GM13977 (cell line): Measurements from ENCODE around the gene CD96.
A peak's percentile ranks its signal among the peaks of the same experiment; 100 is the strongest.

Source experiments
- DNase-seq: peaks from one replicate; pipeline ENCODE4 v3.0.0; 2012; ENCODE audit warnings: low spot score
- in situ Hi-C: fragments of 300-500 bp; cut with MboI; formaldehyde crosslinking; loops from one replicate; pipeline ENCODE4 v1.12.0; 2022; ENCODE audit warnings: low sequenced_read_pairs, low pct_unique_long_range_greater_than_20kb, mixed read lengths, inconsistent platforms; ENCODE audit not compliant: unreplicated experiment
- TF ChIP-seq, protein P1 (sequence below): IDR thresholded peaks from 2 replicates; pipeline ENCODE4 v1.5.1; 2012; ENCODE audit warnings: mild to moderate bottlenecking, control low read depth; ENCODE audit not compliant: insufficient read depth; ENCODE audit errors: extremely low read depth, missing control alignments

CD96 gene

GRCh38 chr3:111610612-111611054 is 68.6 kb downstream of the CD96 start:
- TF ChIP-seq, protein P1, sequence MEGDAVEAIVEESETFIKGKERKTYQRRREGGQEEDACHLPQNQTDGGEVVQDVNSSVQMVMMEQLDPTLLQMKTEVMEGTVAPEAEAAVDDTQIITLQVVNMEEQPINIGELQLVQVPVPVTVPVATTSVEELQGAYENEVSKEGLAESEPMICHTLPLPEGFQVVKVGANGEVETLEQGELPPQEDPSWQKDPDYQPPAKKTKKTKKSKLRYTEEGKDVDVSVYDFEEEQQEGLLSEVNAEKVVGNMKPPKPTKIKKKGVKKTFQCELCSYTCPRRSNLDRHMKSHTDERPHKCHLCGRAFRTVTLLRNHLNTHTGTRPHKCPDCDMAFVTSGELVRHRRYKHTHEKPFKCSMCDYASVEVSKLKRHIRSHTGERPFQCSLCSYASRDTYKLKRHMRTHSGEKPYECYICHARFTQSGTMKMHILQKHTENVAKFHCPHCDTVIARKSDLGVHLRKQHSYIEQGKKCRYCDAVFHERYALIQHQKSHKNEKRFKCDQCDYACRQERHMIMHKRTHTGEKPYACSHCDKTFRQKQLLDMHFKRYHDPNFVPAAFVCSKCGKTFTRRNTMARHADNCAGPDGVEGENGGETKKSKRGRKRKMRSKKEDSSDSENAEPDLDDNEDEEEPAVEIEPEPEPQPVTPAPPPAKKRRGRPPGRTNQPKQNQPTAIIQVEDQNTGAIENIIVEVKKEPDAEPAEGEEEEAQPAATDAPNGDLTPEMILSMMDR: no peak
- no peak for DNase-seq
- in situ Hi-C loops: no loop called here

GRCh38 chr3:111613294-111613693 is 71.3 kb downstream of the CD96 start:
- TF ChIP-seq, protein P1: no peak
- in situ Hi-C loops: no loop called here

DNA sequence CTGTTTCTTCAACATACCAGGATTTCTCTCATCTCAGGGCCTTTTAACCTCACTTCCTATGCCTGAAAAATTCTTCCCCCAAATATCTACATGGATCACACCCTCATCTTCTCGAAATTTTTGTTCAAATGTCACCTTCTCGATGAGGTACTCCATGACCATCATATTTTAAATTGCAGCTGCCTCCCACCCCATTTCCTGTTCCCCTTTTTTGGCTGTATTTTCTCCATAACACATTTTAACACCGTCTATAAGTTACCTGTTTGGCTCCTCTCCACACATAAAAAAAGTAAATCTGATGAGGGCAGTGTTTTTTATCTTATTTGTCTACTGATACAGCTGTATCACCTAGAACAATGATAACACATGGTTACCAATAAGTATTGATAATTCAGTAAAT is 73.9 kb downstream of the CD96 start:
- in situ Hi-C loops: no loop called here
- TF ChIP-seq, protein P1: no peak
- no peak for DNase-seq

More at GRCh38 chr3:111613294-111613693, 71.3 kb downstream of the CD96 start:
- DNase-seq: no peak

DNA sequence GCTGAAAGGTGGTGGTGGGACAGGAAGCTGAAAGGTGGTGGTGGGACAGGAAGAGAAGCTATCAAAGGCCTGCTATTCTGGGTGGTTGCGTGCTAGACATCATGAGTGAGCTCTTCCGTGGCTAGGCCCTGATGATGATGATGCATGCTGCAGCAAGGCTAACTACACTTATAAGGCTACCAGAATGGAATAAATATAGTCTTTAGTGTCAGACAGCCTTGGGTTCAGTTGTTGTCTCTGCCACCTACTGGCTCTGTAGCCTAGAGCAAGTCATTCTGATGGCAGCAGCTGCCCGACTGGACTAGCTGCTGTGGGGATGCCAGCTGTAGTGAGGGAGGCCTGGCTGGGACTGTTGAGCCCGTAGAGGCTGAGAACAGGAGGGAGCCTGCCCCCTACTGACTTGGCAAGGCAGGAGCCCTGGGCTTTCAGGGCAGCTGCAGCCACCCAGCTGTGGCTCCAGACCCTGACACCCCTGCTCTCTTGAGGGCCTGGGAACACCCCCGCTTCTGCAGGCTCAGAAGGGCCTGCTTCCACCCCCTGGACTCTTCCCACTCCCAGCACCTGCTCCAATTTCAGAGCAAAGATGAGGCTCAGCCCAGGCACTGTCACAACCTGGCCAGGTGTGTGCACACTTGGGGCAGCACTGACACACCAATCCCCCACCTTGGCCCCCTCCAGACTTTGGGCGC is 74.6 kb downstream of the CD96 start:
- DNase-seq: no peak
- in situ Hi-C loops: no loop called here
- TF ChIP-seq, protein P1: peak; percentile 41

DNA sequence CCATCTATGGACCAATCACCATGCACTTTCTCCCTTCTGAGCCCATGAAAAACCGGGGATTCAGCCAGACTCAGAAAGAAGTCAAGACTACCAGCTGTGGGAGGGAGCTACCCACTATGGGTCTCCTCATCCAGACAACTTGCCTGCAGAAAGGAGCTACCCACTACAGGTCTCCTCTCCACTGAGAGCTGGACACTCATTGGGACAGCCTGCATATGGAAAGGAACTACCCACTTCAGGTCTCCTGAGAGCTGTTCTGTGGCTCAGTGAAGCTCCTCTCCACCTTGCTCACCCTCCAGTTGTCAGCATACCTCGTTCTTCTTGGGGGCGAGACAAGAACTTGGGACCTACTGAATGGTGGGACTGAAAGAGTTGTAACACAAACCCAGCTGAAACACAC is 75.4 kb downstream of the CD96 start:
- TF ChIP-seq, protein P1: no peak
- DNase-seq: no peak
- in situ Hi-C loops: no loop called here

DNA sequence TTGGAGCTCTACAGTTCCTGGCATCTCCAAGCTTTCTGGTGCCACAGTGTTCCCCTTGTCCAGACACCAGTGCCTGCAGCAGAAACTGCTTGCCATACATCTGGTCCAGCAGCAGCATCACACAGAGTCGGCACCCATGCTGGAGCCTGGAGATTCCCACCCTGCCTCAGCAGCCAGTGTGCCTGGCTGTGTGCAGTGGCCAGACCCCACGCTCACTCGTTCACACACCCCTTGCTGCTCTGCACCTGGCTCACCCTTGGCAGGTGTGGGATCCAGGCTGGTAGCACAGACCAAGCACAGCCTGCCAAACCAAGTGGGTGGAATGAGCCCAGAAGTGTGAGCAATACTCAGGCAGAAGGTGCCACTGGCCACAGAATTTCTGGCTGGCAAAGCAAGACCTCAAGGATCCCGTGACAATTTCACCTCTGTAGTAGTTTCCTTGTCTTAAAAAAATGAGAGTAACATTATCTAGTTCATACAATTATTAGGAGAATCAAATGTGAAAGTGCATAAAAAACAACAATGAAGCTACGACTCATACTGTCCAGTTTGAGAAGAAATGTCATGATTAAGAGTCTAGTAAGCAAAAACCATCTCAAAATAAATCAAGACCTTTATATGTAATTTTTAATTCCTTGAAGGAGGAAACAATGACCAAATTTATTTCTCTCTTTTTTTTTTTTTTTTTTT is 76.1 kb downstream of the CD96 start:
- in situ Hi-C loops: no loop called here
- TF ChIP-seq, protein P1: no peak
- no peak for DNase-seq
